Measurements from ENCODE around the gene ATP2B2. TPM values are rescaled to one million over a fixed set of nuclear protein-coding genes. Genes with fewer than 3 reads are reported as not detected.
A peak's percentile ranks its signal among the peaks of the same experiment; 100 is the strongest.

The ATP2B2 gene
- total RNA-seq, 4 donors from 2014 or later, result 0.31 to 2.9 (median 1.8) TPM

GRCh38 chr3:10294030-10294586 lies 211.3 kb downstream of the ATP2B2 start:
- intact Hi-C loops (cut with DNase I; ENCODE audit: low total_unique reads) (no loop called here), in situ Hi-C loops (cut with MboI; ENCODE audit: low sequenced_read_pairs in 4 of 4) (no loop called here)
- H3K9me3 ChIP-seq, result no peaks in the 10 kb centered on the region
- H3K27ac ChIP-seq, result no peak overlapping the region
- no peak for TF ChIP-seq POLR2A (IDR thresholded peaks at IDR 0.05)
- no peak for TF ChIP-seq CTCF (IDR thresholded peaks at IDR 0.05 in 4 of 5, conservative IDR thresholded peaks at IDR 0.05 in 1 of 5)
- ATAC-seq (no peak), DNase-seq (no peak)
- peaks cover 0 to 27% of the 10 kb centered on the region in 2 donors for H3K36me3 ChIP-seq
- H3K4me3 ChIP-seq, result no peak overlapping the region
- no peaks in the 10 kb centered on the region for H3K4me1 ChIP-seq
- H3K27me3 ChIP-seq, result no peaks in the 10 kb centered on the region

- DNase-seq, result peak in 1 of 2 donors; percentile 10
- no peaks in the 10 kb centered on the region for H3K27me3 ChIP-seq
- no peak for ATAC-seq
- no peaks in the 10 kb centered on the region for H3K9me3 ChIP-seq
- H3K4me1 ChIP-seq, result no peaks in the 10 kb centered on the region
- intact Hi-C loops (cut with DNase I; ENCODE audit: low total_unique reads), result no loop called here
- in situ Hi-C loops (cut with MboI; ENCODE audit: low sequenced_read_pairs in 4 of 4), result no loop called here
- TF ChIP-seq CTCF (IDR thresholded peaks at IDR 0.05 in 4 of 5, conservative IDR thresholded peaks at IDR 0.05 in 1 of 5), result no peak
- no peak for TF ChIP-seq POLR2A (IDR thresholded peaks at IDR 0.05)
- no peak within 1 kb of the TSS for H3K4me3 ChIP-seq
- peak within 1 kb of the TSS in 1 of 4 donors; percentile 2 for H3K27ac ChIP-seq
- H3K36me3 ChIP-seq, result peaks cover 0 to 37% of the 10 kb centered on the region in 2 donors
These were observed 212.6 kb downstream of the ATP2B2 start, which contains the start of gene GHRL for GRCh38 chr3:10292505-10293419. Gene GHRL (minus strand): TSS chr3:10292947. CDS start chr3:10290180, 2,767 bp downstream.

GRCh38 chr3:10291641-10292040 lies 213.7 kb downstream of the ATP2B2 start:
- Histone ChIP-seq H3K27me3 (no peaks in the 10 kb centered on the region), H3K36me3 (peaks cover 0 to 42% of the 10 kb centered on the region in 2 donors), H3K9me3 (no peaks in the 10 kb centered on the region), H3K27ac (no peak overlapping the region), H3K4me3 (no peak overlapping the region), H3K4me1 (no peaks in the 10 kb centered on the region)
- in situ Hi-C loops (cut with MboI; ENCODE audit: low sequenced_read_pairs in 4 of 4) (no loop called here), intact Hi-C loops (cut with DNase I; ENCODE audit: low total_unique reads) (no loop called here)
- DNase-seq, result no peak
- no peak for ATAC-seq
- TF ChIP-seq CTCF (IDR thresholded peaks at IDR 0.05 in 4 of 5, conservative IDR thresholded peaks at IDR 0.05 in 1 of 5) (no peak), POLR2A (IDR thresholded peaks at IDR 0.05) (no peak)

GRCh38 chr3:10290481-10291176 lies 214.8 kb downstream of the ATP2B2 start:
- Histone ChIP-seq H3K36me3 (peaks cover 0 to 46% of the 10 kb centered on the region in 2 donors), H3K27me3 (no peaks in the 10 kb centered on the region), H3K27ac (no peak overlapping the region), H3K4me1 (no peaks in the 10 kb centered on the region), H3K9me3 (no peaks in the 10 kb centered on the region), H3K4me3 (no peak overlapping the region)
- no peak for DNase-seq
- intact Hi-C loops (cut with DNase I; ENCODE audit: low total_unique reads), result no loop called here
- no peak for ATAC-seq
- in situ Hi-C loops (cut with MboI; ENCODE audit: low sequenced_read_pairs in 4 of 4), result no loop called here
- TF ChIP-seq POLR2A (IDR thresholded peaks at IDR 0.05), result no peak
- TF ChIP-seq CTCF (IDR thresholded peaks at IDR 0.05 in 4 of 5, conservative IDR thresholded peaks at IDR 0.05 in 1 of 5), result no peak
